Measurements from ENCODE around the gene DVL1.
"Not testable (repeated sequence)": the region's sequence is repeated elsewhere in the genome, so short reads cannot be mapped to it uniquely, and the experiment has no call there.

DVL1 gene

DNA sequence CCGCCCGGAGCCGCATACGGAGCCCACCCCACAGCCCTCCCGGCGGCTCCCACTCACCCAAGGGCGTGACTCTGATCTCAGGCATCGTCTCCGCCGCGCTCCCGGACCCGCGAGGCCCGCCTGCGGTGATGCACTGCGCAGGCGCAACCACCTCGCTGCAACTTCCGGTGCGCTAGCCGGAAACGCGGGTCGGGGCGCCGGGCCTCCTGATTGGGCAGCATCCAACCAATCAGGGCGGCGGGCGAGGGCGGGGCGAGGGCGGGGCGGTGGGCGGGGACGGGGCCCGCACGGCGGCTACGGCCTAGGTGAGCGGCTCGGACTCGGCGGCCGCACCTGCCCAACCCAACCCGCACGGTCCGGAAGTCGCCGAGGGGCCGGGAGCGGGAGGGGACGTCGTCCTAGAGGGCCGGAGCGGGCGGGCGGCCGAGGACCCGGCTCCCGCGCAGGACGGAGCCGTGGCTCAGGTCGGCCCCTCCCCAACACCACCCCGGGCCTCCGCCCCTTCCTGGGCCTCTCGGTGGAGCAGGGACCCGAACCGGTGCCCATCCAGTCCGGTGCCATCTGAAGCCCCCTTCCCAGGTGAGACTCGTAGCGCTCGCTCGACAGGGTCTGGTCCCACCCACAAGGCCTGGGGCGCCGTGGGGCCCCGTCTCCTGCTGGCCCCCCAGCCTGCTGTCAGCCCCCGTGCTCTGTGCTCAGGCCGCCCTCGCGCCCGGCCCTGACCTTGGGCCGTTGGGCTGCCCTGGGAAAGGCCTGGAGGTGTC is 24.5 kb downstream of the DVL1 start, which contains the start of the genes CPTP and INTS11:
TSS of gene CPTP (plus strand) at position 279 of the 764 bp plus-strand sequence. CDS start 2,109 bp downstream, outside the sequence.
TSS of gene INTS11 (minus strand) at position 137 of the 764 bp plus-strand sequence. CDS start at position 85, 52 bp downstream.
- peak; percentile 95 for DNase-seq

GRCh38 chr1:1324084-1324523 is 25.1 kb downstream of the DVL1 start:
- no peak for DNase-seq

- no peak for DNase-seq
Measured at GRCh38 chr1:1322952-1323351, 26.3 kb downstream of the DVL1 start.

DNA sequence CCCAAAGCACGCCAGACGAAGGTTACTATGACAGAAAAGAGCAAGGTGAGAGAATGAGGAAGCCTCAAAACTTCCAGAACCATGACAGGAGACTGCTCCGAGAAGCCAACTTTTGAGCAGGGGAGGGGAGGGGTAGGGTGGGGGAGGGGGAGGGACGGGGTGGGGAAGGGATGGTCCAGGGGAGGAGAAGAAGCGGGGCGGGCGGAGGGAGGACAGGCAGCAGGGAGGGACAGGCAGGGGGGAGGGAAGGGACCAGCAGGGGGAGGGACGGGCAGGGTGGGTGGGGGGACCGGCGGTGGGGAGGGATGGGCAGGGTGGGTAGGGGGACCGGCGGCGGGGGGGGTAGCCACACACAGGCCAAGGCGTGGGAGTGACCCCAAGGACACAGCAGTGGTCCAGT is 26.8 kb downstream of the DVL1 start:
- no peak for DNase-seq

DNA sequence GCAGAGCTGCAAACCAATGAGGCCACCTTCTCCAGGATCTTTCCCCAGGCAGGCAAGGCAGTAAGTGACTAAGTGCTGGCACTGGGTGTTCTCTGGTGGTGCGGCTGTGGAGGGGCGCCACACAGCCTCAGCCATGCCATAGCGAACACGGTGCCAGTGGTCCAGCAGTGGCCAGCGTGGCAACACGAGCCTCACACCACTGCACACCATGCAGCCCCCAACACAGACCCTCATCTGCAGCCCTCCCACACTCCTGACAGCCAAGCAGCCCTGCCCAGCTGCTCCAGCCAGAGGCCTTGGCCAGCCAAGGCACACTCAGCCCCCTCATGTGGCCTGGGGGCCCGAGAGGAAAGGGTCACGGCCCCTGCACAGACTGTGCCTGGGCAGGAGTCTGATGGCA is 27.7 kb downstream of the DVL1 start:
- DNase-seq, result no peak

DNA sequence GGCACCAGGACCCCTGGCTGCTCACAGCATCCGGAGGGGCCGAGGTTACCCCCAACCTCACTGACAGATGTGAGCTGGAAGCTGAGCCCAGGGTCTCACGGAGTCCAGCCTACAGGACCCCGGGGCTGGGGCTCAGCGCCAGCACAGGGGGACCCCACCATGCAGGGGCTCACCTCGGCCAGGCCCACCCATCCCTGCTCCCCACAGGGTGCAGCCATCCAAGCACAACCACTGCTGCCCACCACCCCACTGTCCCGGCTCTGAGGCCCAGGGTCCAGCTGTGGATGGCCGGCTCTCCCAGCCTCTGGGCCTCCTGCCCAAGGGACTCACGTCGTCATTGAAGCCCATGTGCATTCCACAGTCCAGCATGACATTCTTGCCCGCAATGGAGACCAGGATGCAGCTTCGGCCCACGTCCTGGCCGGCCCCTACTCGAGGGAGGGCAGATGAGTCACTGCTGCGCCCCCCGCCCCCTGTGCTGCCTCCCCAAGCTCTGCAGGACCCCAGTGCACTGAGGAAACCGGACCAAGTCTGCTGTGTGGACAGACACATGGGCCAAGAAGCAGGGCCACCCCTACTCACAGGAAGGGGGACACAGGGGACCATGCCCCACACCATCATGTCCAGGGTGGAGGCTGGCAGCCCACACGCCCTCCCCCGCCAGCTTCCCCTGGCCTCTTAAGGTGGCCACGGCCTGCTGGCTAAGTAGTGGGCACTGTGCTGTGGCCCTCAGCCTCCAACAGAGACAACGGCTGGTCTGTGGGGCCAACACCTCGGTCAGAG is 28.4 kb downstream of the DVL1 start:
- DNase-seq, result no peak

- DNase-seq, result no peak
Measured at GRCh38 chr1:1319646-1319941, 29.6 kb downstream of the DVL1 start.

GRCh38 chr1:1318777-1319645 is 30.2 kb downstream of the DVL1 start:
- DNase-seq, result no peak

GRCh38 chr1:1318131-1318652 is 31.0 kb downstream of the DVL1 start:
- no peak for DNase-seq

DNA sequence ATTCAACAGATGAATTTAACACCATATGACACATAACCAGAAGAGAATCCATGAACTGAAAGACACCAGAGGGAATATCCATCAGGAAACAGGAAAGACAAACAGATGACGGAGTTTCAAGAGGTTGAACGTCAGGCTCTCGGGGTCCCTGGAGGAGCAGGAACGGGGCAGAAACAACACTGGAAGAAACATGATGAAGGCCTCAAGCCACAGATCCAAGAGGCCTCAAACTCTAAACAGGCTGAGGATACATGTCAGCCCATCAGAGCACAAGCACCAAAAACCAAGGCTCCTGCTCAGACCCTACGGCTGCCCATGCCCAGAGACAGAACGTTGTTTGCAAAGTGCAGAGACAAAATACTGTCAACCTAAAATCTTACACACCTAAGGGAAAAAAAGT is 31.8 kb downstream of the DVL1 start:
- no peak for DNase-seq

DNA sequence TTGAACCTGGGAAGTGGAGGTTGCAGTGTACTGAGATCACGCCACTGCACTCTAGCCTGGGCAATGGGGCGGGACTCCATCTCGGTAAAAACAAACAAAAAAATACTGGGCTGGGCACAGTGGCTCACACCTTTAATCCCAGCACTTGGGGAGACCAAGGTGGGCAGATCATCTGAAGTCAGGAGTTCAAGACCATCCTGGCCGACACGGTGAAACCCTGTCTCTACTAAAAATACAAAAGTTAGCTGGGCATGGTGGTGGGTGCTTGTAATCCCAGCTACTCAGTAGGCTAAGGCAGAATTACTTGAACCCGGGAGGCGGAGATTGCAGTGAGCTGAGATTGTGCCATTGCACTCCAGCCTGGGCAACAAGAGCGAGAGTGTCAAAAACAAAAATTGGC is 33.0 kb downstream of the DVL1 start:
- not testable (repeated sequence) for DNase-seq

DNA sequence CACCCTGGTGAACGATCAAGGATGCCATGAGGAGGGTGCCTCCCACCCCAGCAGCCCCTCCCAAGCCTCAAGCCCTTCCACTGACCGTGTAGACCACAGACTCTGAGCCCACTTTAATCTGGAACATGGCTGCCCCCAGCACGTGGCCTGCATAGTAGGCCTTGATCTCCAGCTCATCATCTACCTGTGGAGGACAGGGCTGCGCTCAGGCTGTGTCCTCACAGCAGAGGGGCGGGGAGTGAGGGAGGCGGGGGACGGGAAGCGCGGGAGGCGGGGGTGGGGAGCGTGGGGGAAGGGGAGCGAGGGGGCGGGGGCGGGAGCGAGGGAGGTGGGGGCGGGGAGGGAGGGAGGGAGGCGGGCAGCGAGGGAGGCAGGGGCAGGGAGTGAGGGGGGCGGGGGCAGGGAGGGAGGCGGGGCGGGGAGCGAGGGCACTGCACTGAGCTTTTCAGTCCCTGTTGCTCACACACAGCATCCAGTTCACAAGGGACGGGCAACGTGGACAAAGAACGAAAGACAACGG is 33.7 kb downstream of the DVL1 start:
- no peak for DNase-seq

- DNase-seq, result no peak
Measured at GRCh38 chr1:1314678-1315335, 34.4 kb downstream of the DVL1 start.

- DNase-seq, result no peak
Measured at GRCh38 chr1:1314237-1314586, 35.0 kb downstream of the DVL1 start.

- DNase-seq, result no peak
Measured at GRCh38 chr1:1313500-1314236, 35.5 kb downstream of the DVL1 start.

DNA sequence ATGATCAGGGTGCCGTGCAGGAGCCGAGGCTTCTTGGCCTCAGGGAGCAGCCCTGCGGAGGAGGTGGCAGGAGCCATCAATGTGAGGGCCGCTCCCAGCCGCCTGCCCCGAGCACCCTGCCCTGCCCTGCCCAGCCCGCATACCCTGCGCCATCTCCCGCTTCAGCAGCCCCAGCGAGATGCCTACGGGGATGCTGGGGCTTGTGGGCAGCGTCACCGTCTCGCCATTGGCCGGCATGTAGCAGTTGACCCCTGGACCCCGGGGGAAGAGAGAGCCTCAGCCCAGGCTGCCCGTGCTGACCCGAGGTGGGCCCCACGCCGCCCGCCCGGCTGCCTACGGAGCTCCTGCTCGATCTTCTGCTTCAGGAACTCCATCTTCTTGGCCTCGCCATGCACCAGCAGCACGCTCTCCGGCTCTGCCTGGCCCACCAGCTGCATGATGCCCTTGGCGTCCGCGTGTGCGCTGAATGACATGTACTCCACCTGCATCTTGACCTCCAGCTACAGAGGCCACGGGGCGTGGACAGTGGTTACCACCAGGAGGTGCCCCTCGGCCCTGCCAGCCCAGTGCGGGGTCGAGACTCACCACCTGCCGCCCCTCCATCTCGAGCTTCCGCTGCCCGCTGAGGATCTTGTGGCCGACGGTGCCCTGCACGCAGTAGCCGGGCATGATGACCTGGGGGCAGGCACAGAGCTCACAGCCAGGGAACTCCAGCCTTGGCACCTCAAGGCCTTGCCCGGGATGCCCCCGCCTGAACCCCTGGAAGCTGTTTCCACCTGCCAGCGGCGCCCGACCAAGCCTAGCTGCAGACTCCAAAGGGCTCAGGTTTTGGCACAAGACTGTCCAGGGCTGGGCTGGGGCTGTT is 36.5 kb downstream of the DVL1 start:
- no peak for DNase-seq

- DNase-seq, result no peak
Measured at GRCh38 chr1:1311107-1312104, 37.8 kb downstream of the DVL1 start.

DNA sequence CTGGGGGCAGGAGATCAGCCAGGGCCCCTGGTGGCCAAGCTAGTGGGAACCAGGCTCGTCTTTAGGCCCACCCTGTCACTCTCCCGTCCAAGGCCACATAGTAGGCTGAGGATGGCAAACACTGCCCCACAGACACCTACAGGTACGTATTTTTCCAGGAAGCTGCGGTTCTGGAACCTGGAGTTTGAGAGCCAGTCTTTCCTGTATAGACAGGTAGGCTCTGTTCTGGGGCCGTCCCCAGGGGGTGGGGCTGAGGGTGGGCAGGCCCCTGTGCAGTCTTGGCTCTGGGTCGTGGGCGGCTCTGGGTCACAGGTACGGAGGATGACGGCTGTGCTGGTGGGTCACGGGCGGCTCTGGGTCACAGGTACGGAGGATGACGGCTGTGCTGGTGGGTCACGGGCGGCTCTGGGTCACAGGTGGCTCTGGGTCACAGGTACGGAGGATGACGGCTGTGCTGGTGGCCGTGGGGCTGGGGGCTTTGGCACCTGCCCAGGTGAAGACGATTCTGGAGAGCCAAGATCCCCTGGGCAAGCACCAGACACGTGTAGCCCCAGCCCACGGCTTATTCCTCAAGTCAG is 38.7 kb downstream of the DVL1 start:
- no peak for DNase-seq

DNA sequence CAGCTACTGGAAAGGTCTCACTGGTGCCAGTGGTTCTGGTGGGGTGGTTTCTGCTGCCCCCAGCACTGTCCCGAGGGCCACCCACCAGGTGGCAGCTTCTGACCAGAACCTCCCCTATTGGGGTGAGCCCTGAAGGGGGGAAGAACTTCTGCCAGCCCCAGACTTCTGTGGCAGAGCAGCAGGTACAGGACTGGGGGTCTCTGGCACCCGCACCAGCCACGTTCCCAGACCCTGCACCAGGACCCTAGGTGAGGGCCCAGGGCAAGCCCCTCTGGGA is 39.2 kb downstream of the DVL1 start:
- no peak for DNase-seq
